WTC11 (cell line): Measurements from ENCODE around the gene FAM241A. TPM values are rescaled to one million over a fixed set of nuclear protein-coding genes. Genes with fewer than 3 reads are reported as not detected.

Experiments used
- ATAC-seq: fragments of 200-7000 bp; cut with Tn5 transposase; 2 replicates; pipeline ENCODE4 v1.10.0; 2021; ENCODE audit warnings: mild to moderate bottlenecking, moderate library complexity
- CTCF ChIA-PET: fragments of 300-600 bp; sonication (Branson Sonifier 250); formaldehyde crosslinking; loops from one replicate; lab custom pipeline; 2021; ENCODE audit warnings: antibody characterized with exemption; lab: Charles Lee
- POLR2A ChIA-PET: fragments of 350-600 bp; sonication (Branson Sonifier 250); formaldehyde crosslinking; loops from one replicate; lab custom pipeline; 2021; ENCODE audit warnings: antibody characterized with exemption; lab: Charles Lee
- DNase-seq: peaks from one replicate; pipeline ENCODE4 v3.0.0; 2021; ENCODE audit warnings: low spot score
- H3K27ac Mint-ChIP-seq: 2 replicates; pipeline ENCODE4 v1.8.0; 2021; ENCODE audit warnings: mixed read lengths
- H3K27me3 Mint-ChIP-seq: 2 replicates; pipeline ENCODE4 v1.8.0; 2021; ENCODE audit warnings: low read depth, mild to moderate bottlenecking, moderate library complexity, mixed read lengths
- H3K36me3 Mint-ChIP-seq: 2 replicates; pipeline ENCODE4 v1.8.0; 2021; ENCODE audit warnings: mixed read lengths
- H3K4me1 Mint-ChIP-seq: 2 replicates; pipeline ENCODE4 v1.8.0; 2022; ENCODE audit warnings: mixed read lengths
- H3K4me3 Mint-ChIP-seq: 2 replicates; pipeline ENCODE4 v1.8.0; 2021; ENCODE audit warnings: mild to moderate bottlenecking, moderate library complexity, mixed read lengths
- H3K9me3 Mint-ChIP-seq: 2 replicates; pipeline ENCODE4 v1.8.0; 2021; ENCODE audit warnings: mixed read lengths
- CREB1 ChIP-seq: sonication (generic); formaldehyde crosslinking; IDR thresholded peaks from 2 replicates; pipeline ENCODE4 v1.8.0; 2023; ENCODE audit warnings: mild to moderate bottlenecking, missing genetic modification reagents
- ELF4 ChIP-seq: sonication (generic); formaldehyde crosslinking; IDR thresholded peaks from 2 replicates; pipeline ENCODE4 v1.8.1; 2022; ENCODE audit warnings: low read depth, mild to moderate bottlenecking, moderate library complexity, missing genetic modification reagents
- IRF2 ChIP-seq: sonication (generic); formaldehyde crosslinking; IDR thresholded peaks from 2 replicates; pipeline ENCODE4 v1.8.0; 2022; ENCODE audit warnings: low read depth, missing genetic modification reagents, borderline replicate concordance
- NR1H2 ChIP-seq: sonication (generic); formaldehyde crosslinking; IDR thresholded peaks from 2 replicates; pipeline ENCODE4 v1.9.0; 2021; ENCODE audit warnings: mild to moderate bottlenecking, moderate library complexity, missing genetic modification reagents
- RELA ChIP-seq: sonication (generic); formaldehyde crosslinking; IDR thresholded peaks from 2 replicates; pipeline ENCODE4 v1.8.1; 2022; ENCODE audit warnings: missing genetic modification reagents, mild to moderate bottlenecking, borderline replicate concordance
- SMAD4 ChIP-seq: sonication (generic); formaldehyde crosslinking; IDR thresholded peaks from 2 replicates; pipeline ENCODE4 v1.8.0; 2022; ENCODE audit warnings: mild to moderate bottlenecking, missing genetic modification reagents
- SOX15 ChIP-seq: fragments of 250-450 bp; sonication (Bioruptor Pico); IDR thresholded peaks from 2 replicates; pipeline ENCODE4 v1.9.0; 2021; ENCODE audit warnings: mild to moderate bottlenecking
- TEAD1 ChIP-seq: sonication (generic); formaldehyde crosslinking; IDR thresholded peaks from 2 replicates; pipeline ENCODE4 v1.8.0; 2022; ENCODE audit warnings: mild to moderate bottlenecking, missing genetic modification reagents
- TP53 ChIP-seq: sonication (generic); formaldehyde crosslinking; IDR thresholded peaks from 2 replicates; pipeline ENCODE4 v1.8.1; 2023; ENCODE audit warnings: mild to moderate bottlenecking, missing genetic modification reagents
- ZBTB21 ChIP-seq: sonication (generic); formaldehyde crosslinking; IDR thresholded peaks from 2 replicates; pipeline ENCODE4 v1.8.1; 2023; ENCODE audit warnings: mild to moderate bottlenecking, missing genetic modification reagents, borderline replicate concordance
- ZNF232 ChIP-seq: sonication (generic); formaldehyde crosslinking; IDR thresholded peaks from 2 replicates; pipeline ENCODE4 v1.8.0; 2022; ENCODE audit warnings: mild to moderate bottlenecking, missing genetic modification reagents
- ZNF317 ChIP-seq: sonication (generic); formaldehyde crosslinking; IDR thresholded peaks from 2 replicates; pipeline ENCODE4 v1.8.1; 2023; ENCODE audit warnings: low read depth, mild to moderate bottlenecking, moderate library complexity, missing genetic modification reagents, borderline replicate concordance
- ZNF396 ChIP-seq: fragments of 250-450 bp; sonication (Bioruptor Pico); IDR thresholded peaks from 2 replicates; pipeline ENCODE4 v1.8.0; 2021; ENCODE audit warnings: mild to moderate bottlenecking, moderate library complexity, borderline replicate concordance
- total RNA-seq: library from RNA; stranded (reverse); gene quantifications from 3 replicates; pipeline ENCODE4 v1.2.3, GENCODE V29; 2021
- TF ChIP-seq, protein P1 (sequence below): sonication (generic); formaldehyde crosslinking; IDR thresholded peaks from 2 replicates; pipeline ENCODE4 v1.8.0; 2022; ENCODE audit warnings: mild to moderate bottlenecking, missing genetic modification reagents
- TF ChIP-seq, protein P2 (sequence below): sonication (generic); formaldehyde crosslinking; IDR thresholded peaks from 2 replicates; pipeline ENCODE4 v1.8.1; 2023; ENCODE audit warnings: mild to moderate bottlenecking, moderate library complexity, missing genetic modification reagents
- TF ChIP-seq, protein P3 (sequence below): fragments of 250-450 bp; sonication (Bioruptor Pico); IDR thresholded peaks from 2 replicates; pipeline ENCODE4 v1.9.0; 2021; ENCODE audit warnings: mild to moderate bottlenecking
- TF ChIP-seq, protein P4 (sequence below): sonication (generic); formaldehyde crosslinking; IDR thresholded peaks from 2 replicates; pipeline ENCODE4 v1.8.0; 2023; ENCODE audit warnings: missing genetic modification reagents, mild to moderate bottlenecking, borderline replicate concordance
- TF ChIP-seq, protein P5 (sequence below): fragments of 250-450 bp; sonication (Bioruptor Pico); IDR thresholded peaks from 2 replicates; pipeline ENCODE4 v1.8.0; 2021; ENCODE audit warnings: mild to moderate bottlenecking
- TF ChIP-seq, protein P6 (sequence below): sonication (generic); formaldehyde crosslinking; IDR thresholded peaks from 2 replicates; pipeline ENCODE4 v1.8.0; 2022; ENCODE audit warnings: mild to moderate bottlenecking, missing genetic modification reagents

FAM241A gene
- total RNA-seq, 1 experiment from 2014 or later, result 0.22 TPM

DNA sequence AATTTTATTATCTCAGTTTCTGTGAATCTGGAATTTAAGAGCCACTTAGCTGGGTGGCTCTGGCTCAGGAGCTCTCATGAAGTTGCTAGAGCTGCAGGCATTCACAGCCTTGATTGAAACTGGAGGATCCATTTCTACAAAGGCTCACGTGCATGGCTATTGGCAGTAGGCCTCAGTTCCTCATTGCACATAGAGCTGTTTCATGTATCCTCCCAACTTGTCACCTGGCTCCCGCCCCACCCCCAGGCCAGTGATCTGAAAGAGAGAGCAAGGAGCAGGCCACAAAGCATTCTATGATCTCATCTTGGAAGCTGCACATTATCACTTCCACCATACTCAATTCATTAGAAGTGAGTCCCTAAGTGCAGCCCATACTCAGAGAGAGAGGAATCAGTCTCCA is 67.8 kb downstream of the FAM241A start:
- DNase-seq, result no peak
- TF ChIP-seq ZNF317 (no peak), SMAD4 (CRISPR knock-in tag) (no peak), RELA (CRISPR knock-in tag) (no peak), NR1H2 (CRISPR knock-in tag) (no peak), ZBTB21 (CRISPR knock-in tag) (no peak), ZNF396 (CRISPR knock-in tag) (no peak), SOX15 (CRISPR knock-in tag) (no peak), ELF4 (CRISPR knock-in tag) (no peak), TP53 (CRISPR knock-in tag) (no peak), TEAD1 (CRISPR knock-in tag) (no peak), CREB1 (CRISPR knock-in tag) (no peak), ZNF232 (CRISPR knock-in tag) (no peak), IRF2 (CRISPR knock-in tag) (no peak)
- TF ChIP-seq, protein P1, sequence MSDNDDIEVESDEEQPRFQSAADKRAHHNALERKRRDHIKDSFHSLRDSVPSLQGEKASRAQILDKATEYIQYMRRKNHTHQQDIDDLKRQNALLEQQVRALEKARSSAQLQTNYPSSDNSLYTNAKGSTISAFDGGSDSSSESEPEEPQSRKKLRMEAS (CRISPR knock-in tag), result no peak
- TF ChIP-seq, protein P2, sequence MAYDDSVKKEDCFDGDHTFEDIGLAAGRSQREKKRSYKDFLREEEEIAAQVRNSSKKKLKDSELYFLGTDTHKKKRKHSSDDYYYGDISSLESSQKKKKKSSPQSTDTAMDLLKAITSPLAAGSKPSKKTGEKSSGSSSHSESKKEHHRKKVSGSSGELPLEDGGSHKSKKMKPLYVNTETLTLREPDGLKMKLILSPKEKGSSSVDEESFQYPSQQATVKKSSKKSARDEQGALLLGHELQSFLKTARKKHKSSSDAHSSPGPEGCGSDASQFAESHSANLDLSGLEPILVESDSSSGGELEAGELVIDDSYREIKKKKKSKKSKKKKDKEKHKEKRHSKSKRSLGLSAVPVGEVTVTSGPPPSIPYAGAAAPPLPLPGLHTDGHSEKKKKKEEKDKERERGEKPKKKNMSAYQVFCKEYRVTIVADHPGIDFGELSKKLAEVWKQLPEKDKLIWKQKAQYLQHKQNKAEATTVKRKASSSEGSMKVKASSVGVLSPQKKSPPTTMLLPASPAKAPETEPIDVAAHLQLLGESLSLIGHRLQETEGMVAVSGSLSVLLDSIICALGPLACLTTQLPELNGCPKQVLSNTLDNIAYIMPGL, result no peak
- TF ChIP-seq, protein P3, sequence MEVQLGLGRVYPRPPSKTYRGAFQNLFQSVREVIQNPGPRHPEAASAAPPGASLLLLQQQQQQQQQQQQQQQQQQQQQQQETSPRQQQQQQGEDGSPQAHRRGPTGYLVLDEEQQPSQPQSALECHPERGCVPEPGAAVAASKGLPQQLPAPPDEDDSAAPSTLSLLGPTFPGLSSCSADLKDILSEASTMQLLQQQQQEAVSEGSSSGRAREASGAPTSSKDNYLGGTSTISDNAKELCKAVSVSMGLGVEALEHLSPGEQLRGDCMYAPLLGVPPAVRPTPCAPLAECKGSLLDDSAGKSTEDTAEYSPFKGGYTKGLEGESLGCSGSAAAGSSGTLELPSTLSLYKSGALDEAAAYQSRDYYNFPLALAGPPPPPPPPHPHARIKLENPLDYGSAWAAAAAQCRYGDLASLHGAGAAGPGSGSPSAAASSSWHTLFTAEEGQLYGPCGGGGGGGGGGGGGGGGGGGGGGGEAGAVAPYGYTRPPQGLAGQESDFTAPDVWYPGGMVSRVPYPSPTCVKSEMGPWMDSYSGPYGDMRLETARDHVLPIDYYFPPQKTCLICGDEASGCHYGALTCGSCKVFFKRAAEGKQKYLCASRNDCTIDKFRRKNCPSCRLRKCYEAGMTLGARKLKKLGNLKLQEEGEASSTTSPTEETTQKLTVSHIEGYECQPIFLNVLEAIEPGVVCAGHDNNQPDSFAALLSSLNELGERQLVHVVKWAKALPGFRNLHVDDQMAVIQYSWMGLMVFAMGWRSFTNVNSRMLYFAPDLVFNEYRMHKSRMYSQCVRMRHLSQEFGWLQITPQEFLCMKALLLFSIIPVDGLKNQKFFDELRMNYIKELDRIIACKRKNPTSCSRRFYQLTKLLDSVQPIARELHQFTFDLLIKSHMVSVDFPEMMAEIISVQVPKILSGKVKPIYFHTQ, result no peak
- TF ChIP-seq, protein P4, sequence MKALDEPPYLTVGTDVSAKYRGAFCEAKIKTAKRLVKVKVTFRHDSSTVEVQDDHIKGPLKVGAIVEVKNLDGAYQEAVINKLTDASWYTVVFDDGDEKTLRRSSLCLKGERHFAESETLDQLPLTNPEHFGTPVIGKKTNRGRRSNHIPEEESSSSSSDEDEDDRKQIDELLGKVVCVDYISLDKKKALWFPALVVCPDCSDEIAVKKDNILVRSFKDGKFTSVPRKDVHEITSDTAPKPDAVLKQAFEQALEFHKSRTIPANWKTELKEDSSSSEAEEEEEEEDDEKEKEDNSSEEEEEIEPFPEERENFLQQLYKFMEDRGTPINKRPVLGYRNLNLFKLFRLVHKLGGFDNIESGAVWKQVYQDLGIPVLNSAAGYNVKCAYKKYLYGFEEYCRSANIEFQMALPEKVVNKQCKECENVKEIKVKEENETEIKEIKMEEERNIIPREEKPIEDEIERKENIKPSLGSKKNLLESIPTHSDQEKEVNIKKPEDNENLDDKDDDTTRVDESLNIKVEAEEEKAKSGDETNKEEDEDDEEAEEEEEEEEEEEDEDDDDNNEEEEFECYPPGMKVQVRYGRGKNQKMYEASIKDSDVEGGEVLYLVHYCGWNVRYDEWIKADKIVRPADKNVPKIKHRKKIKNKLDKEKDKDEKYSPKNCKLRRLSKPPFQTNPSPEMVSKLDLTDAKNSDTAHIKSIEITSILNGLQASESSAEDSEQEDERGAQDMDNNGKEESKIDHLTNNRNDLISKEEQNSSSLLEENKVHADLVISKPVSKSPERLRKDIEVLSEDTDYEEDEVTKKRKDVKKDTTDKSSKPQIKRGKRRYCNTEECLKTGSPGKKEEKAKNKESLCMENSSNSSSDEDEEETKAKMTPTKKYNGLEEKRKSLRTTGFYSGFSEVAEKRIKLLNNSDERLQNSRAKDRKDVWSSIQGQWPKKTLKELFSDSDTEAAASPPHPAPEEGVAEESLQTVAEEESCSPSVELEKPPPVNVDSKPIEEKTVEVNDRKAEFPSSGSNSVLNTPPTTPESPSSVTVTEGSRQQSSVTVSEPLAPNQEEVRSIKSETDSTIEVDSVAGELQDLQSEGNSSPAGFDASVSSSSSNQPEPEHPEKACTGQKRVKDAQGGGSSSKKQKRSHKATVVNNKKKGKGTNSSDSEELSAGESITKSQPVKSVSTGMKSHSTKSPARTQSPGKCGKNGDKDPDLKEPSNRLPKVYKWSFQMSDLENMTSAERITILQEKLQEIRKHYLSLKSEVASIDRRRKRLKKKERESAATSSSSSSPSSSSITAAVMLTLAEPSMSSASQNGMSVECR (CRISPR knock-in tag), result no peak
- TF ChIP-seq, protein P5, sequence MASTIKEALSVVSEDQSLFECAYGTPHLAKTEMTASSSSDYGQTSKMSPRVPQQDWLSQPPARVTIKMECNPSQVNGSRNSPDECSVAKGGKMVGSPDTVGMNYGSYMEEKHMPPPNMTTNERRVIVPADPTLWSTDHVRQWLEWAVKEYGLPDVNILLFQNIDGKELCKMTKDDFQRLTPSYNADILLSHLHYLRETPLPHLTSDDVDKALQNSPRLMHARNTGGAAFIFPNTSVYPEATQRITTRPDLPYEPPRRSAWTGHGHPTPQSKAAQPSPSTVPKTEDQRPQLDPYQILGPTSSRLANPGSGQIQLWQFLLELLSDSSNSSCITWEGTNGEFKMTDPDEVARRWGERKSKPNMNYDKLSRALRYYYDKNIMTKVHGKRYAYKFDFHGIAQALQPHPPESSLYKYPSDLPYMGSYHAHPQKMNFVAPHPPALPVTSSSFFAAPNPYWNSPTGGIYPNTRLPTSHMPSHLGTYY (CRISPR knock-in tag), result no peak
- TF ChIP-seq, protein P6, sequence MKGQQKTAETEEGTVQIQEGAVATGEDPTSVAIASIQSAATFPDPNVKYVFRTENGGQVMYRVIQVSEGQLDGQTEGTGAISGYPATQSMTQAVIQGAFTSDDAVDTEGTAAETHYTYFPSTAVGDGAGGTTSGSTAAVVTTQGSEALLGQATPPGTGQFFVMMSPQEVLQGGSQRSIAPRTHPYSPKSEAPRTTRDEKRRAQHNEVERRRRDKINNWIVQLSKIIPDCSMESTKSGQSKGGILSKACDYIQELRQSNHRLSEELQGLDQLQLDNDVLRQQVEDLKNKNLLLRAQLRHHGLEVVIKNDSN (CRISPR knock-in tag), result no peak
- Mint-ChIP-seq H3K4me1 (no peaks in the 10 kb centered on the region), H3K27ac (no peak overlapping the region), H3K36me3 (peaks cover 5% of the 10 kb centered on the region; the same call in 1 of the 2 replicates), H3K27me3 (no peaks in the 10 kb centered on the region), H3K4me3 (no peak overlapping the region), H3K9me3 (peaks cover 13% of the 10 kb centered on the region)
- ChIA-PET POLR2A (no interaction called here), CTCF (interaction anchor here (1.9 kb wide), 1 partner anchor 113 kb away, joined by 5 read pairs; no protein-coding TSS in a partner anchor)
- no peak for ATAC-seq
